ENCODE results near the gene MRC1. TPM values are rescaled to one million over a fixed set of nuclear protein-coding genes. Genes with fewer than 3 reads are reported as not detected.
"Not testable (repeated sequence)": the region's sequence is repeated elsewhere in the genome, so short reads cannot be mapped to it uniquely, and the experiment has no call there.

Gene MRC1
- total RNA-seq, 4 donors from 2014 or later: 8.1 to 22.0 (median 11.1) TPM

DNA sequence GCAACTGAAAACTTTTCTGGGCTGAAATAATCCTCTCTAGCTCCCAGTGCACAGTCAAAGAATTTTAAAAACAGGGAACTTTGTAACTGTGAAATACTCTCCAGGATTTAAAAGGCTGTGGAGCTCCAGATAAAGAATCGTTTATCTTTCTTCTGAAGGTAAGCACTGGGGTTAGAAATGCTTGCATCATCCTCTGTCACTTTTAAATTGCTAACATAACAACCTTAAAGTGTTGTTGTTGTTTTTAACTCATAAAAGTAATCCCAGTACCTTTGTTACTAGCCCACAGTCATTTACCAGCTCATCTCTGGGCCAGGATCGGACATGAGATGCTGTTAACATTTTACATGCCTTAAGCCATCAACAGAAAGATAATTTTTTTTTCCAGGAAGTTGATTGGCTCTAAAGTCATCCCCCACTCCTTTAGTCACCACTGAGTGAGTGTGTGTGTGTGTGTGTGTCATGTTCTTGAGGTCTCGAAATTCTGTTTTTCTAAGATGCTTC, 142.8 kb downstream of the MRC1 start, which contains the start of gene SLC39A12:
Gene SLC39A12 (plus strand): TSS at position 51 of the 504 bp plus-strand sequence. CDS start 1,359 bp downstream, outside the sequence.
- no peak for DNase-seq
- no peak for TF ChIP-seq POLR2A (IDR thresholded peaks at IDR 0.05)
- TF ChIP-seq, protein P1, sequence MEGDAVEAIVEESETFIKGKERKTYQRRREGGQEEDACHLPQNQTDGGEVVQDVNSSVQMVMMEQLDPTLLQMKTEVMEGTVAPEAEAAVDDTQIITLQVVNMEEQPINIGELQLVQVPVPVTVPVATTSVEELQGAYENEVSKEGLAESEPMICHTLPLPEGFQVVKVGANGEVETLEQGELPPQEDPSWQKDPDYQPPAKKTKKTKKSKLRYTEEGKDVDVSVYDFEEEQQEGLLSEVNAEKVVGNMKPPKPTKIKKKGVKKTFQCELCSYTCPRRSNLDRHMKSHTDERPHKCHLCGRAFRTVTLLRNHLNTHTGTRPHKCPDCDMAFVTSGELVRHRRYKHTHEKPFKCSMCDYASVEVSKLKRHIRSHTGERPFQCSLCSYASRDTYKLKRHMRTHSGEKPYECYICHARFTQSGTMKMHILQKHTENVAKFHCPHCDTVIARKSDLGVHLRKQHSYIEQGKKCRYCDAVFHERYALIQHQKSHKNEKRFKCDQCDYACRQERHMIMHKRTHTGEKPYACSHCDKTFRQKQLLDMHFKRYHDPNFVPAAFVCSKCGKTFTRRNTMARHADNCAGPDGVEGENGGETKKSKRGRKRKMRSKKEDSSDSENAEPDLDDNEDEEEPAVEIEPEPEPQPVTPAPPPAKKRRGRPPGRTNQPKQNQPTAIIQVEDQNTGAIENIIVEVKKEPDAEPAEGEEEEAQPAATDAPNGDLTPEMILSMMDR (IDR thresholded peaks at IDR 0.05): no peak
- no peaks in the 10 kb centered on the region for H3K27me3 ChIP-seq

DNA sequence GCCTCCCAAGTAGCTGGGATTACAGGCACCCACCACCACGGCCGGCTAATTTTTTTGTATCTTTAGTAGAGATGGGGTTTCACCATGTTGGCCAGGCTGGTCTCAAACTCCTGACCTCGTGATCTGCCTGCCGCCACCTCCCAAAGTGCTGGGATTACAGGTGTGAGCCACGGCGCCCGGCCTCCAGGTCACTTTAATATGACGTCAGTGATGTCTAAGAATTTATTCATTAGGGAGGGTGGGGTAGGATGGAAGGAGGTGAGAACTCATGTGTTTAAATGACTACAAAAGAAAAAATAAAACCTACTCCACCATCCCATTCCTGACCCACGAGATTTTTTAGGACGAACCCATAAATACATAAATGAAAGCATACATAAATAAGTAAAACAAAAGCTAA, 145.2 kb downstream of the MRC1 start:
- H3K9me3 ChIP-seq, DNase-seq, H3K4me1 ChIP-seq: not testable (repeated sequence)

More for the DNA sequence above, 142.8 kb downstream of the MRC1 start, which contains the start of gene SLC39A12:
- no peak within 1 kb of the TSS for H3K4me3 ChIP-seq
- no peaks in the 10 kb centered on the region for H3K4me1 ChIP-seq
- no peak within 1 kb of the TSS for H3K27ac ChIP-seq
- H3K36me3 ChIP-seq: no peaks in the 10 kb centered on the region
- H3K9me3 ChIP-seq: no peaks in the 10 kb centered on the region

GRCh38 chr10:17954861-17955260, 145.7 kb downstream of the MRC1 start:
- Histone ChIP-seq H3K36me3 (no peaks in the 10 kb centered on the region), H3K27ac (no peak overlapping the region), H3K4me3 (no peak overlapping the region), H3K4me1 (no peaks in the 10 kb centered on the region), H3K9me3 (no peaks in the 10 kb centered on the region), H3K27me3 (no peaks in the 10 kb centered on the region)
- TF ChIP-seq, protein P1 (IDR thresholded peaks at IDR 0.05): no peak
- TF ChIP-seq POLR2A (IDR thresholded peaks at IDR 0.05): no peak
- no peak for DNase-seq

More for the DNA sequence above, 145.2 kb downstream of the MRC1 start:
- not testable (repeated sequence) for H3K4me3 ChIP-seq, H3K36me3 ChIP-seq, H3K27ac ChIP-seq, H3K27me3 ChIP-seq

- TF ChIP-seq, protein P1 (IDR thresholded peaks at IDR 0.05): no peak
- no peak for TF ChIP-seq POLR2A (IDR thresholded peaks at IDR 0.05)
- no peaks in the 10 kb centered on the region for H3K4me1 ChIP-seq
- no peaks in the 10 kb centered on the region for H3K27me3 ChIP-seq
- no peak for DNase-seq
- no peak overlapping the region for H3K4me3 ChIP-seq
- no peak overlapping the region for H3K27ac ChIP-seq
- H3K9me3 ChIP-seq: no peaks in the 10 kb centered on the region
- H3K36me3 ChIP-seq: no peaks in the 10 kb centered on the region
These were observed 148.9 kb downstream of the MRC1 start for GRCh38 chr10:17958049-17958448.

GRCh38 chr10:17959870-17960269, 150.7 kb downstream of the MRC1 start:
- Histone ChIP-seq H3K9me3 (no peaks in the 10 kb centered on the region), H3K4me1 (no peaks in the 10 kb centered on the region), H3K36me3 (no peaks in the 10 kb centered on the region), H3K27me3 (no peaks in the 10 kb centered on the region), H3K27ac (no peak overlapping the region), H3K4me3 (no peak overlapping the region)
- TF ChIP-seq, protein P1 (IDR thresholded peaks at IDR 0.05): no peak
- no peak for TF ChIP-seq POLR2A (IDR thresholded peaks at IDR 0.05)
- no peak for DNase-seq

Small RNA genes within 50 kb of the gene (small RNA-seq; reads per million reads assigned to genes)
- 1.2 to 1.5 reads per million in 2 donors for gene MIR511

Other genes starting within 250 kb of the MRC1 start
- 1 to 10 TPM; 1.2 to 5.8 (median 3.7) TPM for gene HACD1, start 192.0 kb upstream of the MRC1 start, total RNA-seq
- gene STAM, start 165.2 kb upstream of the MRC1 start, total RNA-seq: 10 to 100 TPM in 3 of 4 donors, 1 to 10 TPM in 1; 7.9 to 28.1 (median 16.2) TPM
- 10 to 100 TPM in 3 of 4 donors, 1 to 10 TPM in 1; 3.3 to 99.1 (median 77.1) TPM for gene TMEM236, start 57.1 kb upstream of the MRC1 start, total RNA-seq
- under 1 TPM in 1 of 4 donors, not detected in 3; 0.54 TPM for gene SLC39A12, start 142.6 kb downstream of the MRC1 start, total RNA-seq

All from Peyer's patch (tissue), 4 donors.